Astrocyte (in vitro differentiated cells and primary cell): Measurements from ENCODE around the gene STMND1. TPM values are rescaled to one million over a fixed set of nuclear protein-coding genes. Genes with fewer than 3 reads are reported as not detected.

ENCODE experiments used
- DNase-seq: peaks from one replicate; pipeline ENCODE4 v3.0.0-alpha.2; 2010; ENCODE audit warnings: low read depth
- FAIRE-seq: peaks from 2 replicates; lab custom pipeline; 2011; peaks lifted over from hg19 to GRCh38; lab: Jason Lieb, UNC
- H2AFZ ChIP-seq: 2 replicates; pipeline ENCODE4 v1.6.0; 2012; ENCODE audit warnings: low read depth, low read length, inconsistent platforms
- H3K27ac ChIP-seq: 2 replicates; pipeline ENCODE4 v1.5.1; 2011; ENCODE audit warnings: low read depth, low read length, inconsistent platforms
- H3K27me3 ChIP-seq: 2 replicates; pipeline ENCODE4 v1.6.0; 2011; ENCODE audit warnings: low read length, inconsistent platforms; ENCODE audit not compliant: insufficient read depth
- H3K36me3 ChIP-seq: 2 replicates; pipeline ENCODE4 v1.5.1; 2011; ENCODE audit warnings: low read length, inconsistent platforms; ENCODE audit not compliant: insufficient read depth
- H3K4me1 ChIP-seq: 2 replicates; pipeline ENCODE4 v1.5.1; 2011; ENCODE audit warnings: low read length, inconsistent platforms; ENCODE audit not compliant: insufficient read depth
- H3K4me2 ChIP-seq: 2 replicates; pipeline ENCODE4 v1.6.0; 2012; ENCODE audit warnings: low read length, inconsistent platforms
- H3K4me3 ChIP-seq: 2 replicates; pipeline ENCODE4 v1.5.1; 2011; ENCODE audit warnings: low read depth, mild to moderate bottlenecking, low read length, inconsistent platforms; ENCODE audit not compliant: insufficient read depth
- H3K79me2 ChIP-seq: 2 replicates; pipeline ENCODE4 v1.6.0; 2012; ENCODE audit warnings: mild to moderate bottlenecking, low read length, inconsistent platforms; ENCODE audit not compliant: insufficient read depth
- H3K9ac ChIP-seq: 2 replicates; pipeline ENCODE4 v1.6.0; 2012; ENCODE audit warnings: mild to moderate bottlenecking, low read length, inconsistent platforms
- H3K9me3 ChIP-seq: 2 replicates; pipeline ENCODE4 v1.5.1; 2012; ENCODE audit warnings: low read depth, mild to moderate bottlenecking, low read length, inconsistent platforms; ENCODE audit not compliant: insufficient read depth
- H4K20me1 ChIP-seq: 2 replicates; pipeline ENCODE4 v1.6.0; 2012; ENCODE audit warnings: low read length, inconsistent platforms; ENCODE audit not compliant: insufficient read depth
- H3K27ac Mint-ChIP-seq: one replicate; pipeline ENCODE4 v1.8.0; 2021; ENCODE audit warnings: mild to moderate bottlenecking, mixed read lengths; ENCODE audit not compliant: unreplicated experiment
- H3K27me3 Mint-ChIP-seq: one replicate; pipeline ENCODE4 v1.8.0; 2021; ENCODE audit warnings: low read depth, mixed read lengths; ENCODE audit not compliant: unreplicated experiment
- H3K36me3 Mint-ChIP-seq: one replicate; pipeline ENCODE4 v1.8.0; 2021; ENCODE audit warnings: low read depth, mixed read lengths; ENCODE audit not compliant: unreplicated experiment
- H3K4me1 Mint-ChIP-seq: one replicate; pipeline ENCODE4 v1.8.0; 2021; ENCODE audit warnings: low read depth, mixed read lengths; ENCODE audit not compliant: unreplicated experiment
- H3K4me3 Mint-ChIP-seq: one replicate; pipeline ENCODE4 v1.8.0; 2021; ENCODE audit warnings: mild to moderate bottlenecking, moderate library complexity, mixed read lengths; ENCODE audit not compliant: unreplicated experiment
- H3K9me3 Mint-ChIP-seq: one replicate; pipeline ENCODE4 v1.8.0; 2021; ENCODE audit warnings: mild to moderate bottlenecking, mixed read lengths; ENCODE audit not compliant: unreplicated experiment
- CTCF ChIP-seq: IDR thresholded peaks from 2 replicates; pipeline ENCODE4 v1.5.1; 2011; ENCODE audit warnings: low read depth, mild to moderate bottlenecking, inconsistent platforms, low read length, moderate library complexity; ENCODE audit not compliant: insufficient read depth
- EZH2 ChIP-seq: IDR thresholded peaks from 2 replicates; pipeline ENCODE4 v1.6.1; 2012; ENCODE audit warnings: mild to moderate bottlenecking, low read length, inconsistent platforms; ENCODE audit not compliant: insufficient read depth
- total RNA-seq: library from RNA; stranded (reverse); gene quantifications from 2 replicates; pipeline ENCODE4 v1.2.1, GENCODE V29; 2021

The STMND1 gene
- total RNA-seq, 1 donor from 2014 or later: 0.16 TPM

- H3K9ac ChIP-seq: no peak overlapping the region
- no peaks in the 10 kb centered on the region for H3K79me2 ChIP-seq
- no peak overlapping the region for H2AFZ ChIP-seq
- DNase-seq (no peak), FAIRE-seq (no peak)
- Mint-ChIP-seq H3K9me3 (peaks cover 2% of the 10 kb centered on the region), H3K4me1 (no peaks in the 10 kb centered on the region), H3K36me3 (no peaks in the 10 kb centered on the region), H3K27me3 (peaks cover 16% of the 10 kb centered on the region), H3K4me3 (no peak overlapping the region), H3K27ac (no peak overlapping the region)
- no peaks in the 10 kb centered on the region for H3K27me3 ChIP-seq
- no peaks in the 10 kb centered on the region for H3K4me1 ChIP-seq
- no peak overlapping the region for H3K4me2 ChIP-seq
- no peak for TF ChIP-seq CTCF
- TF ChIP-seq EZH2: no peak
- no peak overlapping the region for H3K4me3 ChIP-seq
- no peak overlapping the region for H3K27ac ChIP-seq
- H3K9me3 ChIP-seq: no peaks in the 10 kb centered on the region
- no peaks in the 10 kb centered on the region for H3K36me3 ChIP-seq
- H4K20me1 ChIP-seq: no peaks in the 10 kb centered on the region
Observed at GRCh38 chr6:17156966-17157365, 55.1 kb downstream of the STMND1 start.

- Histone ChIP-seq H3K27ac (no peak overlapping the region), H3K79me2 (no peaks in the 10 kb centered on the region), H3K4me1 (no peaks in the 10 kb centered on the region), H3K27me3 (no peaks in the 10 kb centered on the region), H3K4me3 (no peak overlapping the region), H2AFZ (no peak overlapping the region), H3K9ac (no peak overlapping the region), H4K20me1 (no peaks in the 10 kb centered on the region), H3K36me3 (no peaks in the 10 kb centered on the region), H3K9me3 (no peaks in the 10 kb centered on the region), H3K4me2 (no peak overlapping the region)
- no peak overlapping the region for H3K4me3 Mint-ChIP-seq
- H3K4me1 Mint-ChIP-seq: no peaks in the 10 kb centered on the region
- no peaks in the 10 kb centered on the region for H3K9me3 Mint-ChIP-seq
- FAIRE-seq (no peak), DNase-seq (no peak)
- H3K36me3 Mint-ChIP-seq: no peaks in the 10 kb centered on the region
- H3K27ac Mint-ChIP-seq: no peak overlapping the region
- peaks cover 19% of the 10 kb centered on the region for H3K27me3 Mint-ChIP-seq
- TF ChIP-seq CTCF (no peak), EZH2 (no peak)
Observed at GRCh38 chr6:17157617-17158016, 55.8 kb downstream of the STMND1 start.

- Histone ChIP-seq H3K27ac (no peak overlapping the region), H3K4me3 (no peak overlapping the region), H3K79me2 (no peaks in the 10 kb centered on the region), H3K9ac (no peak overlapping the region), H3K9me3 (no peaks in the 10 kb centered on the region), H4K20me1 (no peaks in the 10 kb centered on the region), H2AFZ (no peak overlapping the region), H3K4me2 (no peak overlapping the region), H3K36me3 (no peaks in the 10 kb centered on the region), H3K27me3 (no peaks in the 10 kb centered on the region), H3K4me1 (no peaks in the 10 kb centered on the region)
- Mint-ChIP-seq H3K4me1 (no peaks in the 10 kb centered on the region), H3K27ac (no peak overlapping the region), H3K9me3 (no peaks in the 10 kb centered on the region), H3K4me3 (no peak overlapping the region), H3K36me3 (no peaks in the 10 kb centered on the region), H3K27me3 (peaks cover 19% of the 10 kb centered on the region)
- FAIRE-seq (no peak), DNase-seq (no peak)
- TF ChIP-seq CTCF (no peak), EZH2 (no peak)
Observed at GRCh38 chr6:17159240-17159639, 57.4 kb downstream of the STMND1 start.
